ENCODE results near the gene MARCO.
"Not testable (repeated sequence)": the region's sequence is repeated elsewhere in the genome, so short reads cannot be mapped to it uniquely, and the experiment has no call there.

MARCO gene

GRCh38 chr2:119003856-119004255, 61.9 kb downstream of the MARCO start:
- H3K4me3 ChIP-seq (ENCODE audit: control insufficient read depth in 1 of 7, extremely low read depth in 1 of 7, insufficient read depth in 4 of 7, low read depth in 2 of 7, low read length in 6 of 7); H3K27ac ChIP-seq (ENCODE audit: insufficient read depth in 1 of 2, low read depth in 1 of 2, low read length in 2 of 2, poor library complexity in 1 of 2, severe bottlenecking in 2 of 2); DNase-seq; H3K27me3 ChIP-seq (replicated peaks in 2 of 5; ENCODE audit: control insufficient read depth in 4 of 5, insufficient read depth in 5 of 5, low read length in 4 of 5); POLR2A ChIA-PET; H3K9me3 ChIP-seq (ENCODE audit: control extremely low read depth in 1 of 5, control insufficient read depth in 4 of 5, insufficient read depth in 2 of 5, low read depth in 1 of 5, low read length in 4 of 5); H3K36me3 ChIP-seq (ENCODE audit: control insufficient read depth in 4 of 4, insufficient read depth in 4 of 4, low read length in 3 of 4); H3K4me1 ChIP-seq (ENCODE audit: control extremely low read depth in 1 of 4, control insufficient read depth in 4 of 4, insufficient read depth in 4 of 4, low read length in 3 of 4): not testable (repeated sequence)
- CTCF ChIA-PET, result interaction anchor here (1.6 kb wide), 1 partner anchor 121 kb away, joined by 5 read pairs; no protein-coding TSS in a partner anchor
- WGBS (ENCODE audit: insufficient coverage), result 100% methylated on average over 4 of the region's 4 CpGs

GRCh38 chr2:119004602-119005001, 62.6 kb downstream of the MARCO start:
- H3K9me3 ChIP-seq (ENCODE audit: control extremely low read depth in 1 of 5, control insufficient read depth in 4 of 5, insufficient read depth in 2 of 5, low read depth in 1 of 5, low read length in 4 of 5), result peaks cover 0 to 7% (median 6%) of the 10 kb centered on the region in 5 experiments
- no peak overlapping the region for H3K4me3 ChIP-seq (ENCODE audit: control insufficient read depth in 1 of 7, extremely low read depth in 1 of 7, insufficient read depth in 4 of 7, low read depth in 2 of 7, low read length in 6 of 7)
- peaks cover 0 to 11% (median 5%) of the 10 kb centered on the region in 5 experiments for H3K27me3 ChIP-seq (replicated peaks in 2 of 5; ENCODE audit: control insufficient read depth in 4 of 5, insufficient read depth in 5 of 5, low read length in 4 of 5)
- no peaks in the 10 kb centered on the region for H3K4me1 ChIP-seq (ENCODE audit: control extremely low read depth in 1 of 4, control insufficient read depth in 4 of 4, insufficient read depth in 4 of 4, low read length in 3 of 4)
- POLR2A ChIA-PET, result no interaction called here
- no peak overlapping the region for H3K27ac ChIP-seq (ENCODE audit: insufficient read depth in 1 of 2, low read depth in 1 of 2, low read length in 2 of 2, poor library complexity in 1 of 2, severe bottlenecking in 2 of 2)
- CTCF ChIA-PET, result interaction anchor here (1.6 kb wide), 1 partner anchor 122 kb away, joined by 5 read pairs; no protein-coding TSS in a partner anchor
- no peaks in the 10 kb centered on the region for H3K36me3 ChIP-seq (ENCODE audit: control insufficient read depth in 4 of 4, insufficient read depth in 4 of 4, low read length in 3 of 4)
- DNase-seq, result no peak
- WGBS (ENCODE audit: insufficient coverage), result 82% methylated on average over 3 of the region's 3 CpGs

- 100% methylated on average over 2 of the region's 5 CpGs for WGBS (ENCODE audit: insufficient coverage)
- POLR2A ChIA-PET, result no interaction called here
- CTCF ChIA-PET, result interaction anchor here (1.6 kb wide), 1 partner anchor 123 kb away, joined by 5 read pairs; no protein-coding TSS in a partner anchor
Measured at GRCh38 chr2:119005051-119005450, 63.1 kb downstream of the MARCO start.

GRCh38 chr2:119005555-119005954, 63.6 kb downstream of the MARCO start:
- CTCF ChIA-PET, result no interaction called here
- Histone ChIP-seq H3K9me3 (ENCODE audit: control extremely low read depth in 1 of 5, control insufficient read depth in 4 of 5, insufficient read depth in 2 of 5, low read depth in 1 of 5, low read length in 4 of 5) (peaks cover 0 to 7% (median 6%) of the 10 kb centered on the region in 5 experiments), H3K4me3 (ENCODE audit: control insufficient read depth in 1 of 7, extremely low read depth in 1 of 7, insufficient read depth in 4 of 7, low read depth in 2 of 7, low read length in 6 of 7) (no peak overlapping the region), H3K27me3 (replicated peaks in 2 of 5; ENCODE audit: control insufficient read depth in 4 of 5, insufficient read depth in 5 of 5, low read length in 4 of 5) (peaks cover under 1 to 20% (median 11%) of the 10 kb centered on the region in 5 experiments), H3K36me3 (ENCODE audit: control insufficient read depth in 4 of 4, insufficient read depth in 4 of 4, low read length in 3 of 4) (no peaks in the 10 kb centered on the region), H3K27ac (ENCODE audit: insufficient read depth in 1 of 2, low read depth in 1 of 2, low read length in 2 of 2, poor library complexity in 1 of 2, severe bottlenecking in 2 of 2) (no peak overlapping the region), H3K4me1 (ENCODE audit: control extremely low read depth in 1 of 4, control insufficient read depth in 4 of 4, insufficient read depth in 4 of 4, low read length in 3 of 4) (no peaks in the 10 kb centered on the region)
- no peak for DNase-seq
- 97% methylated on average over 6 of the region's 6 CpGs for WGBS (ENCODE audit: insufficient coverage)
- POLR2A ChIA-PET, result no interaction called here

More at GRCh38 chr2:119005051-119005450, 63.1 kb downstream of the MARCO start:
- Histone ChIP-seq H3K27ac (ENCODE audit: insufficient read depth in 1 of 2, low read depth in 1 of 2, low read length in 2 of 2, poor library complexity in 1 of 2, severe bottlenecking in 2 of 2) (no peak overlapping the region), H3K36me3 (ENCODE audit: control insufficient read depth in 4 of 4, insufficient read depth in 4 of 4, low read length in 3 of 4) (no peaks in the 10 kb centered on the region), H3K4me3 (ENCODE audit: control insufficient read depth in 1 of 7, extremely low read depth in 1 of 7, insufficient read depth in 4 of 7, low read depth in 2 of 7, low read length in 6 of 7) (no peak overlapping the region), H3K4me1 (ENCODE audit: control extremely low read depth in 1 of 4, control insufficient read depth in 4 of 4, insufficient read depth in 4 of 4, low read length in 3 of 4) (no peaks in the 10 kb centered on the region), H3K27me3 (replicated peaks in 2 of 5; ENCODE audit: control insufficient read depth in 4 of 5, insufficient read depth in 5 of 5, low read length in 4 of 5) (peaks cover 0 to 15% (median 6%) of the 10 kb centered on the region in 5 experiments), H3K9me3 (ENCODE audit: control extremely low read depth in 1 of 5, control insufficient read depth in 4 of 5, insufficient read depth in 2 of 5, low read depth in 1 of 5, low read length in 4 of 5) (peaks cover 0 to 7% (median 6%) of the 10 kb centered on the region in 5 experiments)
- DNase-seq, result no peak

DNA sequence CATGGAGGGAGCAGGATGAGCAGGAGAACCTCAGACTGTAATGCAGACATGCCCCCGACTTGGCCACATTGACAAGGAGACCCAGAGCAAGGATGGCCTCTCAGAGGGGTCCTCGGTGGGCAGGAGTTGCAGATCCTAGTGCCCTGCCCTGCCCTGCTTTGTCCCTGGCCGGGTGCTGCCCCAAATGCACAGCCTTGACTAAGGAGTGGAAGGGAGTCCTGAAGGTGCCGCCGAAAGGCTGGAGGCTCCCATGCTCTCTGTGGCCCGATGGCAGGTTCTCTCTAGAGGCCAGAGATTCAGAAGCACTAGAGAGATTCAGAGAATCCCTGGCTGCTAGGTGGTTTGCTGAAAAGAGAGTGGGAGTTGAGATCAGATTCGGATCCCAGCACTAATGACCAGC, 64.4 kb downstream of the MARCO start:
- no peak for DNase-seq
- Histone ChIP-seq H3K9me3 (ENCODE audit: control extremely low read depth in 1 of 5, control insufficient read depth in 4 of 5, insufficient read depth in 2 of 5, low read depth in 1 of 5, low read length in 4 of 5) (peaks cover 0 to 7% (median 6%) of the 10 kb centered on the region in 5 experiments), H3K27me3 (replicated peaks in 2 of 5; ENCODE audit: control insufficient read depth in 4 of 5, insufficient read depth in 5 of 5, low read length in 4 of 5) (peaks cover 6 to 29% (median 19%) of the 10 kb centered on the region in 5 experiments), H3K4me1 (ENCODE audit: control extremely low read depth in 1 of 4, control insufficient read depth in 4 of 4, insufficient read depth in 4 of 4, low read length in 3 of 4) (no peaks in the 10 kb centered on the region), H3K4me3 (ENCODE audit: control insufficient read depth in 1 of 7, extremely low read depth in 1 of 7, insufficient read depth in 4 of 7, low read depth in 2 of 7, low read length in 6 of 7) (no peak overlapping the region), H3K27ac (ENCODE audit: insufficient read depth in 1 of 2, low read depth in 1 of 2, low read length in 2 of 2, poor library complexity in 1 of 2, severe bottlenecking in 2 of 2) (no peak overlapping the region), H3K36me3 (ENCODE audit: control insufficient read depth in 4 of 4, insufficient read depth in 4 of 4, low read length in 3 of 4) (no peaks in the 10 kb centered on the region)
- WGBS (ENCODE audit: insufficient coverage), result 91% methylated on average over 6 of the region's 7 CpGs
- ChIA-PET POLR2A (no interaction called here), CTCF (no interaction called here)

- H3K9me3 ChIP-seq (ENCODE audit: control extremely low read depth in 1 of 5, control insufficient read depth in 4 of 5, insufficient read depth in 2 of 5, low read depth in 1 of 5, low read length in 4 of 5), result peaks cover 0 to 7% (median 6%) of the 10 kb centered on the region in 5 experiments
- no peak for DNase-seq
- H3K27me3 ChIP-seq (replicated peaks in 2 of 5; ENCODE audit: control insufficient read depth in 4 of 5, insufficient read depth in 5 of 5, low read length in 4 of 5), result peaks cover 7 to 40% (median 22%) of the 10 kb centered on the region in 5 experiments
- H3K27ac ChIP-seq (ENCODE audit: insufficient read depth in 1 of 2, low read depth in 1 of 2, low read length in 2 of 2, poor library complexity in 1 of 2, severe bottlenecking in 2 of 2), result no peak overlapping the region
- H3K36me3 ChIP-seq (ENCODE audit: control insufficient read depth in 4 of 4, insufficient read depth in 4 of 4, low read length in 3 of 4), result no peaks in the 10 kb centered on the region
- H3K4me1 ChIP-seq (ENCODE audit: control extremely low read depth in 1 of 4, control insufficient read depth in 4 of 4, insufficient read depth in 4 of 4, low read length in 3 of 4), result peaks cover 0 to 3% (median 0%) of the 10 kb centered on the region in 4 experiments
- no peak overlapping the region for H3K4me3 ChIP-seq (ENCODE audit: control insufficient read depth in 1 of 7, extremely low read depth in 1 of 7, insufficient read depth in 4 of 7, low read depth in 2 of 7, low read length in 6 of 7)
- ChIA-PET CTCF (interaction anchor here (0.5 to 0.7 kb wide), 3 partner anchors 123 to 442 kb away, joined by 3 read pairs; no protein-coding TSS in a partner anchor), POLR2A (no interaction called here)
- 80% methylated on average over 1 of the region's 2 CpGs for WGBS (ENCODE audit: insufficient coverage)
Measured at GRCh38 chr2:119008108-119008507, 66.1 kb downstream of the MARCO start.

DNA sequence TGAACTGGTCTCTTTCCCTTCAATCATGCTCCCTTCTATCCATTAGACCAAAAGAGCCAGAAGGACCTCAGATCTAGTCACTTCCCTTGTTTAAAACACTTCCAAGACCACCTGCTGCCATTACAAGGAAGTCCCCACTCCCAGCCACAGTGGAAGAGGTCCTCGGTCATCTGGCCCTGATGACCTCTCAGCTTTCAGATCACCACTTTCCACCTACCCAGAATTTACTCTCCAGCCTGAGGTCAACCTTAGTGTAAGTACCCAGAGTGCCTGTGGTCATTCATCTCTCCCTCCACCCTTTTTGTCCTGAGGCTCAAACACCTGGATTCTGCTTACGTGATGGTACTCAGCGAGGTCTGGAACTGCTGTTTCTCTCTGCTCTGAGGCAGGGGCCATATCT, 67.1 kb downstream of the MARCO start:
- no peak for DNase-seq
- H3K9me3 ChIP-seq (ENCODE audit: control extremely low read depth in 1 of 5, control insufficient read depth in 4 of 5, insufficient read depth in 2 of 5, low read depth in 1 of 5, low read length in 4 of 5), result peaks cover 0 to 6% (median 4%) of the 10 kb centered on the region in 5 experiments
- ChIA-PET POLR2A (no interaction called here), CTCF (no interaction called here)
- peaks cover 0 to 4% (median 1%) of the 10 kb centered on the region in 4 experiments for H3K4me1 ChIP-seq (ENCODE audit: control extremely low read depth in 1 of 4, control insufficient read depth in 4 of 4, insufficient read depth in 4 of 4, low read length in 3 of 4)
- no peak overlapping the region for H3K27ac ChIP-seq (ENCODE audit: insufficient read depth in 1 of 2, low read depth in 1 of 2, low read length in 2 of 2, poor library complexity in 1 of 2, severe bottlenecking in 2 of 2)
- WGBS (ENCODE audit: insufficient coverage), result 76% methylated on average over 3 of the region's 3 CpGs
- no peak overlapping the region for H3K4me3 ChIP-seq (ENCODE audit: control insufficient read depth in 1 of 7, extremely low read depth in 1 of 7, insufficient read depth in 4 of 7, low read depth in 2 of 7, low read length in 6 of 7)
- H3K36me3 ChIP-seq (ENCODE audit: control insufficient read depth in 4 of 4, insufficient read depth in 4 of 4, low read length in 3 of 4), result no peaks in the 10 kb centered on the region
- peaks cover 7 to 40% (median 22%) of the 10 kb centered on the region in 5 experiments for H3K27me3 ChIP-seq (replicated peaks in 2 of 5; ENCODE audit: control insufficient read depth in 4 of 5, insufficient read depth in 5 of 5, low read length in 4 of 5)

Measured in common myeloid progenitor, CD34-positive (primary cell).